GM12865 (cell line): Measurements from ENCODE around the gene ASCL2.

ENCODE experiments used
- DNase-seq: peaks from one replicate; pipeline ENCODE4 v3.0.0; 2010; ENCODE audit warnings: low read depth
- H3K4me3 ChIP-seq: 2 replicates; pipeline ENCODE4 v1.5.1; 2011; ENCODE audit warnings: mild to moderate bottlenecking, low read depth, low read length, control low read depth
- TF ChIP-seq, protein P1 (sequence below): IDR thresholded peaks from 2 replicates; pipeline ENCODE4 v1.5.1; 2011; ENCODE audit warnings: low read length, control low read depth, low read depth, inconsistent platforms; ENCODE audit not compliant: insufficient read depth; ENCODE audit errors: missing control alignments

Gene ASCL2

DNA sequence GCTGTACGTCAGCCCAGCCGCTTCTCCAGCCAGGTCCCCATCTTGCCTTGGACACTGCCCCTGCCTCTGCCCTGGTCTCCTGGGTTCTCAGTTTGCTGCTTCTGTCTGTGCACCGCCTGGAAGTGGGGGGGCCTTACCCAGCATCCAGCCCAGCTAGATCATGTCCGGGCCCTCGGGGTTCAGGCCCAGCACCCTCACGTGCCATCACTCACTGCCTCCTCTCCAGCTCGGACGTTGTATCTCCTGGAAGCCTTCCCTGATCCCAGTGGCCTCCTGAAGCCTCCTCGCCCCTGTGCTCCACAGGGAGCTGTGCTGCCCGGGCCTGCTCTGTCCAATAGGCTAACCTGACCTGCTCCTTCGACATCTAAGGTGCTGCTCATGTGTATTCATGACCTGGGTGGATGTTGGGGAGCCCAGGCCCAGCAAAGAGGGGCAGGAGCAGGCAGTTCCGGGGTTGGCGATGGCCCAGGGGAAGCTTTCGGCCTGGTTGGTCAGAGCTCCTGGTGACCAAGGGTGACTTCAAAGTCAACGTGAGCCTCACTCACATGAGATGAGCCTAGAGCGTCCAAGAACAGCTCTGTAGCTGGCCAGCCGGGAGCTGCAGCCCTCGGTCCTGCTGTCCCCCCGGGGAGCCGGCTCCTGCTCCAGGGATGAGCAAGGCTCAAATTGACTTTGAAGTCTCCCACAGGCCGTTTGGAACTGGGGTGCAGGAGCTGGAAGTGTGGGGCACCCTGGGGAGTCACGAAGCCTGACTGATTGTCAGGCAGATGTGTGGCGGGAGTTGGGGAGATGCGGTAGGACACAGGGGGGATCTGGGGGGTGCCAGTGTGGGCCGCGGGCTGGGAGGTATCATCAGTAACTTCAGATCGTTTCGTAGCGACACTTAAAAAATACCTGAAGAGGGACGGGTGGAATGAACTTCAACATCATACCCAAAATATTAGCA, 5.2 kb upstream of the ASCL2 start:
- no peak for DNase-seq

DNA sequence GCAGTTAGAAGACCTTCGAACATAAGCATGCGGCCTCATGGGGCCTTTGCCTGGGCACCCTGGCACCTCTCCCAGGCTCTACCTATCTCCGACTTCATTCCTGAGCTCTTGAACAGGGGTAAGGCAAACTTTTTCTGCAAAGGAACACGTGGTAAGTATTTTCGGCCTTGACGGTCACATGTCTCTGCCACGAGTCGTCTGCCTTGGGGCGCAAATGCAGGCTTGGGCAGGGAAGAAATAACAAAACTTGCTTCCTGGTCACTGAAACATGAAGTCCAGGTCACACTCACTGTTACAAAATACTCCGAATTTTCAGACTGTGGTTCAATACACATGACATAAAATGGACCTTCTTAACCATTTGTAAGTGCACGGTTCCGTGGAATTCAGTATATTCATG, 3.4 kb upstream of the ASCL2 start:
- no peak for DNase-seq
- no peak overlapping the region for H3K4me3 ChIP-seq
- TF ChIP-seq, protein P1, sequence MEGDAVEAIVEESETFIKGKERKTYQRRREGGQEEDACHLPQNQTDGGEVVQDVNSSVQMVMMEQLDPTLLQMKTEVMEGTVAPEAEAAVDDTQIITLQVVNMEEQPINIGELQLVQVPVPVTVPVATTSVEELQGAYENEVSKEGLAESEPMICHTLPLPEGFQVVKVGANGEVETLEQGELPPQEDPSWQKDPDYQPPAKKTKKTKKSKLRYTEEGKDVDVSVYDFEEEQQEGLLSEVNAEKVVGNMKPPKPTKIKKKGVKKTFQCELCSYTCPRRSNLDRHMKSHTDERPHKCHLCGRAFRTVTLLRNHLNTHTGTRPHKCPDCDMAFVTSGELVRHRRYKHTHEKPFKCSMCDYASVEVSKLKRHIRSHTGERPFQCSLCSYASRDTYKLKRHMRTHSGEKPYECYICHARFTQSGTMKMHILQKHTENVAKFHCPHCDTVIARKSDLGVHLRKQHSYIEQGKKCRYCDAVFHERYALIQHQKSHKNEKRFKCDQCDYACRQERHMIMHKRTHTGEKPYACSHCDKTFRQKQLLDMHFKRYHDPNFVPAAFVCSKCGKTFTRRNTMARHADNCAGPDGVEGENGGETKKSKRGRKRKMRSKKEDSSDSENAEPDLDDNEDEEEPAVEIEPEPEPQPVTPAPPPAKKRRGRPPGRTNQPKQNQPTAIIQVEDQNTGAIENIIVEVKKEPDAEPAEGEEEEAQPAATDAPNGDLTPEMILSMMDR = no peak

More for the DNA sequence above, 5.2 kb upstream of the ASCL2 start:
- no peak overlapping the region for H3K4me3 ChIP-seq
- TF ChIP-seq, protein P1 = no peak

DNA sequence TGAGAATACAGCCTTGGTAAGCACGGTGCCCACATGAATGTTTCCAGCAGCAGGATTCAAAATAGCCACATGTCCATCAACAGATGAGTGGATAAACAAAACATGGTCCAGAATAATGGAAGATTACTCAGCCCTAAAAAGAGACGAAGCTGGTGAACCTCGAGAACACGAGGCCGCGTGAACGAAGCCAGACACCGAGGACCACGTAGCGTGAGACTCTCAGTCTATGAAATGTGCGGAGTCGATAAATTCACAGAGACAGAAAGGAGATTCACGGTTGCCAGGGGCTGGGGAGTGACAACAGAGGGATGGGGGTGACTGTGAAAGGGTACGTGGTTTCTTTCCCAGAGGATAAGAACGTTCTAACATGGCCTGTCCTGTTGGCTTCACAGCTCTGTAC, 2.9 kb upstream of the ASCL2 start:
- DNase-seq = no peak
- TF ChIP-seq, protein P1 = no peak

GRCh38 chr11:2272946-2273280, 2.5 kb upstream of the ASCL2 start:
- no peak for DNase-seq
- H3K4me3 ChIP-seq = no peak overlapping the region
- TF ChIP-seq, protein P1 = no peak

More for the DNA sequence above, 2.9 kb upstream of the ASCL2 start:
- no peak overlapping the region for H3K4me3 ChIP-seq

DNA sequence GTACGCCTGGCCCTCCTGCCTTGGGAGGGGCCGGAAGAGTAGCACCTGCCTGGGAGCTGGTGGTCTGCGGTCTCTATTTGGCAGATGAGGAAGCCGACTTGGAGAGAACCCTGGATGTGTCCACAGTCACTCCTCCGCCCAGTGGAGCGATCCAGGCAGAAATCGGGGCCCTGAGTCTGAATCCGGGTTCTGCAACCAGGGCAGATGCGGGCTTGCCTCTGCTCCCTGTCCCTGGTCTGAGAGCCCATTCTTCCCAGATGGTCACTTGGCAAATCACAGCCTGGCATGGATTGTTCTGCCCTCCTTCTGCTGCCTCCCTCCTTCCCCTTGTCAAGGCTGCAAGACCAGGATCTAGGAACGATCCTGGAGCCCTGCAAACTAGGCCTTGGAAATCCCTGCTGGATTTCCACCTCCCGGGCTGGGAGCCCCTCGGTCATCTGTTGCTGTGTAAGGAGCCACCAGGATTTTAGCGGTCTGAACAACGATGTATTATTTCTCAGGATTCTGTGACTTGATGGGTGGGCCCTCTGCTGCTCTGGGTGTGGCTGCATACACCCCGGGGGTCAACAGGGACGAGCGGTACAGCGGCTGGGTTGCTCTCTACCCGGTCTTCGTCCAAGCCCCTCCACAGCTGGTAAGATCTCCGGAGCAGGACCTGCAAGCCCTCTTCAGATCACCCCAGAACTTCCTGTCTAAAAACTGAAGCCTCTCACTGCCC, 2.0 kb upstream of the ASCL2 start:
- TF ChIP-seq, protein P1 = no peak
- no peak for DNase-seq
- no peak overlapping the region for H3K4me3 ChIP-seq

- no peak overlapping the region for H3K4me3 ChIP-seq
- TF ChIP-seq, protein P1 = no peak
Measured at GRCh38 chr11:2271327-2272227, 1.2 kb upstream of the ASCL2 start.

More at GRCh38 chr11:2271327-2272227, 1.2 kb upstream of the ASCL2 start:
- no peak for DNase-seq
